GM20000 (cell line): ENCODE data around the gene OSBPL7.

Source experiments
- DNase-seq: peaks from one replicate; pipeline ENCODE4 v3.0.0; 2012; ENCODE audit warnings: low spot score
- CTCF ChIP-seq: IDR thresholded peaks from 2 replicates; pipeline ENCODE4 v1.5.1; 2012; ENCODE audit warnings: mild to moderate bottlenecking, control low read depth; ENCODE audit errors: extremely low read depth, missing control alignments

The OSBPL7 gene

GRCh38 chr17:47851764-47852112 lies 30.1 kb upstream of the OSBPL7 start:
- TF ChIP-seq CTCF, result no peak
- DNase-seq, result no peak

- peak; percentile 76 for DNase-seq
- TF ChIP-seq CTCF, result no peak
Observed at GRCh38 chr17:47850692-47851573, 29.3 kb upstream of the OSBPL7 start, which contains the start of gene SP6. Gene SP6, minus strand, starts transcription at chr17:47851163. Its CDS starts 2,734 bp downstream, at chr17:47848429.

GRCh38 chr17:47850373-47850691 lies 28.7 kb upstream of the OSBPL7 start:
- DNase-seq, result no peak
- no peak for TF ChIP-seq CTCF

GRCh38 chr17:47848198-47848513 lies 26.6 kb upstream of the OSBPL7 start:
- no peak for TF ChIP-seq CTCF
- DNase-seq, result no peak

GRCh38 chr17:47847341-47848197 lies 26.0 kb upstream of the OSBPL7 start:
- DNase-seq, result no peak
- peak; percentile 54 for TF ChIP-seq CTCF

- no peak for TF ChIP-seq CTCF
- DNase-seq, result no peak
Observed at GRCh38 chr17:47846716-47847340, 25.2 kb upstream of the OSBPL7 start.

GRCh38 chr17:47845716-47846075 lies 24.1 kb upstream of the OSBPL7 start:
- no peak for DNase-seq
- no peak for TF ChIP-seq CTCF
